Middle frontal gyrus (tissue), 1 donor: ENCODE results near the gene GALNT13.
A peak's percentile ranks its signal among the peaks of the same experiment; 100 is the strongest.

Experiments
- DNase-seq: peaks from one replicate; pipeline ENCODE4 v3.0.0-alpha.2; 2015; ENCODE audit warnings: low spot score; ENCODE audit errors: extremely low spot score

The GALNT13 gene

GRCh38 chr2:153871231-153872221 lies at the start of gene GALNT13:
Gene GALNT13 (plus strand): TSS chr2:153871922.
- DNase-seq = peak; percentile 85

- no peak for DNase-seq
Observed at GRCh38 chr2:153823880-153824279, 47.8 kb upstream of the GALNT13 start.

DNA sequence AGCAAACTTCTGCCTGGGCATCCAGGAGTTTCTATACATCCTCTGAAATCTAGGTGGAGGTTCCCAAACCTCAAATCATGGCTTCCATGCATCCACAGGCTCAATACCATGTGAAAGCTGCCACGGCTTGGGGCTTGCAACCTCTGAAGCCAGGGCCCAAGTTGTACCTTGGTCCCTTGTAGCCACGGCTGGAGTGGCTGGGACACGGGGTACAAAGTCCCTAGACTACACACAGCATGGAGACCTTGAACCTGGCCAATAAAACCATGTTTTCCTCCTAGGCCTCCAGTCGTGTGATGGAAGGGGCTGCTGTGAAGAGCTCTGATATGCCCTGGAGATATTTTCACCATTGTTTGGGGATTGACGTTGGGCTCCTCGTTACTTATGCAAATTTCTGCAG lies 43.4 kb upstream of the GALNT13 start:
- no peak for DNase-seq

- DNase-seq = no peak
Observed at GRCh38 chr2:153834662-153835061, 37.1 kb upstream of the GALNT13 start.

- no peak for DNase-seq
Observed at GRCh38 chr2:153858250-153858649, 13.5 kb upstream of the GALNT13 start.

- DNase-seq = no peak
Observed at GRCh38 chr2:153864022-153864421, 7.7 kb upstream of the GALNT13 start.

- DNase-seq = no peak
Observed at GRCh38 chr2:153866595-153866994, 5.1 kb upstream of the GALNT13 start.

- no peak for DNase-seq
Observed at GRCh38 chr2:153870308-153870707, 1.4 kb upstream of the GALNT13 start.

GRCh38 chr2:153872311-153873051 lies 759 bp downstream of the GALNT13 start:
- no peak for DNase-seq

GRCh38 chr2:153873052-153874048 lies 1.6 kb downstream of the GALNT13 start:
- DNase-seq = no peak

DNA sequence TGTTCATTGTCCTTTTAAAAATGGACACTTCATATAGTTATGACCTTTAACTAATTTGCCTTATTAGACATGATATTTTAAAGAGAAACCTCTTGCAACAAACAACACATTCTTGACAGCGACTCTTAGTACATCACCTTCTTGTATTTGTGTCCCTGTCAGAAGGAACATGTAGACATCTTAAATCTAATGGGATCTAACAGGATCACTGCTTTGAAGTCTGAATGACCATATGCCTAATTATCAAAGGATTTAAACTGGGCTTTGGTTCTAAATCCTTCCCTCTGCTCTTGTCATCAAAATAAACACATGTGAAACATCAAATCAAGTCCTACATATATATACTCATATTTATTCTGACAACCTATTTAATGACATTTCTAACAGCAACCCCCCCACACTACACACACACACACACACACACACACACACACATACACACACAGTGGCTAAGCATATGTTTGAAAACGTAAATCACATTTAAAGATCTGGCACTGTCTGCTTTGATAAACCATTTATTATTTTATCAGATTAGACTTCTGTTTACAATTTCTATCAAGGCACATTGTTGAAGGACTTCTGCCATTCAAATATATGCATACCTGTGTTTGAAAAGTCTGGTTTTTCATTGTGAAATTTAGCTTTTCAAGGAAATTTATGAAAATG lies 4.2 kb downstream of the GALNT13 start:
- no peak for DNase-seq

DNA sequence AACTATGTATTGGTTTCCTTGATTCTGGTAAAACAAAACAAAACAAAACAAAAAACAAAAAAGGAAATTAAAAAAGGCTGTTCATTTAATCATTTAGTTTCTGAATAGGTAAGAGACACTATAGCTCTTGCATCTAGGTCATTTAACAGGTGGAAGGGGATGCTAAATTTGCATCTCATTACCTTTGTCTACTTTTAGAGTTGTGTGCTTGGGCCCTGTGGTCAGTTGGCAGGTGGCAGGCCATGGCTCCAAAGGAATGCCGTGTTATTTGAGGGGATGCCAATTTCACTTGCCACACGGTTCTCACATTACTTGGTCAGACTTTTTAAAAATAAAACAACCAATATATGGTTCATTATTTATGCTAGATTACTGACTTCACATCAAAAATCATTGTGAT lies 9.2 kb downstream of the GALNT13 start:
- no peak for DNase-seq

- no peak for DNase-seq
Observed at GRCh38 chr2:153886833-153887232, 15.1 kb downstream of the GALNT13 start.

DNA sequence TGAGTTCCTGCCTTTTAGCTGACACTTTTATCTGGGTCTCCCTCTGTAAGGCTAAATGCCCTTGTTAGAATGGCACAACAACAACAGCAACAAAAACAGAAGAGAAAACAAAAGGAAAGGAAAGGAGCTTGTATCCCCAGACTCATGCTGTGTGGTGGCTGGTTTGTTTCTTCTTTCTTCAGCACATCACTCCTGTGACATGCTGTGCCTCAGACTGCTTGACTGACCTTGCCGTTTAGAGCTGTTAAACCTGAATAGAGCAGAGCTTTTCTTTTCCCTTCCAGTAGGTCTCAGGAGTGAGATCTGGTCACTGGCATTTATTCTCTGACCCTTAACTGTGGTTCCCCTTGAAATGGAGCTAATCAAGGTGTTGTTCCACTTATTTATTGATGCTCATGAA lies 18.9 kb downstream of the GALNT13 start:
- no peak for DNase-seq

- no peak for DNase-seq
Observed at GRCh38 chr2:153891051-153891450, 19.3 kb downstream of the GALNT13 start.

DNA sequence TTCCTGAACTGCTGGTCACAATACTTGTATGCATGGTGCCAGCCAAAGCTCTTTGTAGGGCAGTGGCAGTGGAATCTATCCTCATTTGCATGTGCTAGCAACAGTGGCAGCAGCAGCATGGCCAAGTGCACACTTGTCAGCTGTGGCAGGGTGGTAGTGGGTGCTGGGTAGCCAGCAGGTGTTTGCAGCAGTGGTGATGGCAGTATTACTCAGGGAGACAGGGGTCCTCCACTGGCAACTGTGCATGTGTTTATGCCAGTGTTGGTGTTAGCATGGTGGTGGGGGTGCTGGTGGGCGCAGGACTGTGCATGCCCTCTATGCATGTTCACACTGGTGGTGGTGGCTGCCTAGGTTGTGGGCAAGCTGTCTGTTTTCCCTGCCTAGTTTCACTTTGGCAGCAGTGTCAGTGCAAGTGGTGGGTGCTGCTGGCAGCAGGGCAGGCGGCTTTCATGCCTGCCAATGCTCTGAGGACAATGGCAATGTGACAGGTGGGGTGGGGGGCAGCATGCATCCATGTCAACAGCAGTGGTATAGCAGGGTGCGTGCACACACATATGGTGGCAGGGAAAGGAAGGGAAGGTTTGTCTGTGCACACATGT lies 41.2 kb downstream of the GALNT13 start:
- no peak for DNase-seq

DNA sequence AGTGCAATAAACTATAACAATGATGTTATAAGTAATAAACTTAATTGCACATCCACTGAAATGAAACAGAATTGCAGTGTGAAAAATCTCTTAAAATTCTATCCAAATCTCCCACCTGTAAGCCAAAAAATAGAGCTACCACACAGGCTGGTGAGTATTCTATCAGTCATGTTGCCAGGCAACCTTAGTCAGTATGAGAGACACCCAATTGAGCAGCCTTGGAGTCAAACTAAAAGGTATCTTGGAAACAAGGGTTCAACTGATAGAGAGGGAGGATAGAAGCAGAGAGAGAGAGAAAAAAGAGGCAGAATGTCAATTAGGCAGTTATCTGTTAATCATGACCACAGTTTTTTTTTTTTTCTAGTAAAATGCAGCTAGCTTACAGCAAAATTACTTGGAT lies 45.8 kb downstream of the GALNT13 start:
- no peak for DNase-seq

DNA sequence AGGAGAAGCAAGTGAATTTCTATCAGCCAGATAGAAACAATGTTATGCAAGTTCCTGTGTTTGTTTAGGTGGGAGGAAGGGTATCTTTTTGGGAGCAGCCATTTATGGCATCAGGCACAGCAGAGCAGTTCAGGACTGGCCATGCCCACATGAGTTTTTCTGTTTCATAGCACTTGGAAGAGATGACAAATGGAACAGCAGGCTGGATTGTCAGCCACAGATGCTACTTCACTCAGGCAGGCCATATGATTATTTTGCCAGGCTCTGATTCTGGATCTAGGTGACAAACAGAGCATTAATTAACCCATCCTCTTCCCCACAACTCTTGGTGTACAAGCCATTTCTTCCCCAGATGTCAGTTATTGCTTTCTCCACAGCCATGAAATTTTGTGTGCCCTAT lies 63.8 kb downstream of the GALNT13 start:
- no peak for DNase-seq

GRCh38 chr2:153939124-153939796 lies 67.5 kb downstream of the GALNT13 start:
- no peak for DNase-seq

GRCh38 chr2:153940511-153940910 lies 68.8 kb downstream of the GALNT13 start:
- DNase-seq = no peak
